PC-3 (cell line): ENCODE data around the gene NAALADL1.

Experiments
- EZH2 ChIP-seq: fragments of 300-600 bp; sonication (generic); IDR thresholded peaks from one replicate; pipeline ENCODE4 v1.6.1; 2017; ENCODE audit warnings: antibody characterized with exemption, mild to moderate bottlenecking, low read length; ENCODE audit not compliant: unreplicated experiment
- TF ChIP-seq, protein P1 (sequence below): fragments of 300-600 bp; sonication (generic); conservative IDR thresholded peaks from 2 replicates; pipeline ENCODE4 v1.5.1; 2017; ENCODE audit warnings: antibody characterized with exemption, low read depth, mild to moderate bottlenecking, low read length

DNA sequence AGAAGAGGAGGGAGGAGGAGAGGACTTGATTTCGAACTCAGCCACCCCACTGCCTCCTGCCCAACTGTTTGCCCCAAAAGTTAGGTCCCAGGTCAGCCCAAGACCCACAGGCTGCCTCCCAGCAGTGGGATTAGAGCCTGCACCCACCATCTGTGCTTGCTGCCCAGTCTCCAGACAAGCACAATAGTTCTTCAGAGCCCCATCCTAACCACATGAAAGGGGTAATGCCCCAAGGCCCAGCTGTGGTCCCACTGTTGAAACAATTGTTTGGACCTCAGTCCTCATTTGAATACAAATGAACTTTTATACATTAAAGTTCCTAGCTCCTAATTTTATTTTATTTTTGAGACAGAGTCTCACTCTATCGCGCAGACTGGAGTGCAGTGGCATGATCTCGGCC lies 32.3 kb upstream of the NAALADL1 start:
- TF ChIP-seq, protein P1, sequence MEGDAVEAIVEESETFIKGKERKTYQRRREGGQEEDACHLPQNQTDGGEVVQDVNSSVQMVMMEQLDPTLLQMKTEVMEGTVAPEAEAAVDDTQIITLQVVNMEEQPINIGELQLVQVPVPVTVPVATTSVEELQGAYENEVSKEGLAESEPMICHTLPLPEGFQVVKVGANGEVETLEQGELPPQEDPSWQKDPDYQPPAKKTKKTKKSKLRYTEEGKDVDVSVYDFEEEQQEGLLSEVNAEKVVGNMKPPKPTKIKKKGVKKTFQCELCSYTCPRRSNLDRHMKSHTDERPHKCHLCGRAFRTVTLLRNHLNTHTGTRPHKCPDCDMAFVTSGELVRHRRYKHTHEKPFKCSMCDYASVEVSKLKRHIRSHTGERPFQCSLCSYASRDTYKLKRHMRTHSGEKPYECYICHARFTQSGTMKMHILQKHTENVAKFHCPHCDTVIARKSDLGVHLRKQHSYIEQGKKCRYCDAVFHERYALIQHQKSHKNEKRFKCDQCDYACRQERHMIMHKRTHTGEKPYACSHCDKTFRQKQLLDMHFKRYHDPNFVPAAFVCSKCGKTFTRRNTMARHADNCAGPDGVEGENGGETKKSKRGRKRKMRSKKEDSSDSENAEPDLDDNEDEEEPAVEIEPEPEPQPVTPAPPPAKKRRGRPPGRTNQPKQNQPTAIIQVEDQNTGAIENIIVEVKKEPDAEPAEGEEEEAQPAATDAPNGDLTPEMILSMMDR = no peak
- no peak for TF ChIP-seq EZH2
